Keratinocyte (primary cell): ENCODE data around the gene ZC2HC1B.

Source experiments
- CTCF ChIP-seq, 3 experiments: IDR thresholded peaks in 1 of 3; conservative IDR thresholded peaks in 1 of 3; optimal IDR thresholded peaks in 1 of 3; 2 replicates in 2 of 3; 3 replicates in 1 of 3; pipeline versions ENCODE3 to v1.5.1; 2011; ENCODE audit warnings: low read length in 3 of 3, mild to moderate bottlenecking in 3 of 3, moderate library complexity in 2 of 3, control low read depth in 1 of 3, inconsistent platforms in 1 of 3; ENCODE audit not compliant: insufficient read depth in 2 of 3; ENCODE audit errors: extremely low read depth in 1 of 3
- EZH2 ChIP-seq: IDR thresholded peaks from one replicate; pipeline ENCODE4 v1.6.1; 2012; ENCODE audit warnings: inconsistent platforms, mild to moderate bottlenecking, low read length, moderate library complexity

- no peak for TF ChIP-seq EZH2
- no peak for TF ChIP-seq CTCF (optimal IDR thresholded peaks at IDR 0.05 in 1 of 3, IDR thresholded peaks at IDR 0.05 in 1 of 3, conservative IDR thresholded peaks at IDR 0.05 in 1 of 3; ENCODE audit: extremely low read depth in 1 of 3, insufficient read depth in 2 of 3, low read length in 3 of 3)
These were observed 20.1 kb downstream of the ZC2HC1B start for GRCh38 chr6:143884216-143884900.
